ENCODE data around the gene TREX2. TPM values are rescaled to one million over a fixed set of nuclear protein-coding genes. Genes with fewer than 3 reads are reported as not detected.

TREX2 gene
- total and polyA plus RNA-seq, 2 donors (not counting 1 experiment from before 2014, with no cell fraction given), result 3.3 to 3.8 TPM

DNA sequence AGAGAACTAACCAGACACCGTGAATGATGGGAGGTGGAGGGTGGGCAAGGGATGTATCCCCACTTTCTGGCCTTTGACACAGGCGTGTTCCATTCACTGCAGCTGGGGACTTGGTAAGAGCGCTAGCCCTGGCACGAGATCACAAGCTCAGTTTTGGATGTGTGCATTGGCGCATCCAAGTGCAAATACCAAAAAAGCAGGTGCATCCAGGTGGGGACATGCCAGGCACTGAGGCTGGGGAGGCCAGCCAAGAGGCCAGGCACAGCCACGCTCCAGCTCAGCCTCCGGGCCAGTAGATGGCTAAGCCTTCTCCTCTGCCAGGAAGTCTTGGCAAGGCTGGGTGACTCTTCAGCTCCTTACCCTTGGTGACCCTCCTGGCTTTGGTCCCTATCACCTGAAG, 39.0 kb downstream of the TREX2 start:
- intact Hi-C loops (cut with micrococcal nuclease), result no loop called here
- Mint-ChIP-seq H3K27me3 (no peaks in the 10 kb centered on the region), H3K27ac (no peak overlapping the region), H3K4me1 (peaks cover 2% of the 10 kb centered on the region), H3K9me3 (ENCODE audit: insufficient read depth) (no peaks in the 10 kb centered on the region), H3K4me3 (no peak overlapping the region)
- TF ChIP-seq, protein P1, sequence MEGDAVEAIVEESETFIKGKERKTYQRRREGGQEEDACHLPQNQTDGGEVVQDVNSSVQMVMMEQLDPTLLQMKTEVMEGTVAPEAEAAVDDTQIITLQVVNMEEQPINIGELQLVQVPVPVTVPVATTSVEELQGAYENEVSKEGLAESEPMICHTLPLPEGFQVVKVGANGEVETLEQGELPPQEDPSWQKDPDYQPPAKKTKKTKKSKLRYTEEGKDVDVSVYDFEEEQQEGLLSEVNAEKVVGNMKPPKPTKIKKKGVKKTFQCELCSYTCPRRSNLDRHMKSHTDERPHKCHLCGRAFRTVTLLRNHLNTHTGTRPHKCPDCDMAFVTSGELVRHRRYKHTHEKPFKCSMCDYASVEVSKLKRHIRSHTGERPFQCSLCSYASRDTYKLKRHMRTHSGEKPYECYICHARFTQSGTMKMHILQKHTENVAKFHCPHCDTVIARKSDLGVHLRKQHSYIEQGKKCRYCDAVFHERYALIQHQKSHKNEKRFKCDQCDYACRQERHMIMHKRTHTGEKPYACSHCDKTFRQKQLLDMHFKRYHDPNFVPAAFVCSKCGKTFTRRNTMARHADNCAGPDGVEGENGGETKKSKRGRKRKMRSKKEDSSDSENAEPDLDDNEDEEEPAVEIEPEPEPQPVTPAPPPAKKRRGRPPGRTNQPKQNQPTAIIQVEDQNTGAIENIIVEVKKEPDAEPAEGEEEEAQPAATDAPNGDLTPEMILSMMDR (IDR thresholded peaks at IDR 0.05), result no peak
- no peak for TF ChIP-seq EZH2 (IDR thresholded peaks at IDR 0.05; ENCODE audit: borderline replicate concordance, insufficient read depth, low read depth, low read length, poor library complexity, severe bottlenecking)
- no peak for DNase-seq
- CTCF ChIA-PET, result no interaction called here
- Histone ChIP-seq H3K4me2 (replicated peaks; ENCODE audit: low read depth, low read length, poor library complexity, severe bottlenecking) (no peak overlapping the region), H3K79me2 (ENCODE audit: control insufficient read depth, insufficient read depth, low read length) (no peaks in the 10 kb centered on the region), H3K36me3 (replicated peaks in 1 of 2; ENCODE audit: control extremely low read depth in 1 of 2, control insufficient read depth in 1 of 2, extremely low read depth in 1 of 2, insufficient read depth in 2 of 2, low read length in 1 of 2) (no peaks in the 10 kb centered on the region), H3K4me3 (ENCODE audit: control extremely low read depth in 1 of 5, extremely low read depth in 1 of 5, insufficient read depth in 1 of 5, low read depth in 2 of 5, low read length in 4 of 5) (no peak overlapping the region), H3K4me1 (ENCODE audit: control insufficient read depth in 2 of 2, insufficient read depth in 2 of 2, low read length in 2 of 2) (peaks cover 1 to 2% of the 10 kb centered on the region in 2 donors), H2AFZ (ENCODE audit: insufficient read depth, low read depth, low read length, poor library complexity, severe bottlenecking) (no peak overlapping the region), H3K9ac (ENCODE audit: low read length) (no peak overlapping the region), H4K20me1 (ENCODE audit: control insufficient read depth, insufficient read depth, low read length, poor library complexity, severe bottlenecking) (no peaks in the 10 kb centered on the region), H3K27me3 (replicated peaks in 1 of 4; ENCODE audit: control extremely low read depth in 1 of 4, control insufficient read depth in 3 of 4, insufficient read depth in 4 of 4, low read length in 3 of 4) (no peaks in the 10 kb centered on the region), H3K9me3 (ENCODE audit: control extremely low read depth in 1 of 3, control insufficient read depth in 2 of 3, insufficient read depth in 1 of 3, low read length in 2 of 3) (no peaks in the 10 kb centered on the region), H3K27ac (ENCODE audit: low read length in 2 of 2) (no peak overlapping the region)
- no peak for ATAC-seq (ENCODE audit: low read depth)
- POLR2A ChIA-PET, result no interaction called here
- WGBS (ENCODE audit: insufficient coverage), result 93% methylated on average over 2 of the region's 7 CpGs

DNA sequence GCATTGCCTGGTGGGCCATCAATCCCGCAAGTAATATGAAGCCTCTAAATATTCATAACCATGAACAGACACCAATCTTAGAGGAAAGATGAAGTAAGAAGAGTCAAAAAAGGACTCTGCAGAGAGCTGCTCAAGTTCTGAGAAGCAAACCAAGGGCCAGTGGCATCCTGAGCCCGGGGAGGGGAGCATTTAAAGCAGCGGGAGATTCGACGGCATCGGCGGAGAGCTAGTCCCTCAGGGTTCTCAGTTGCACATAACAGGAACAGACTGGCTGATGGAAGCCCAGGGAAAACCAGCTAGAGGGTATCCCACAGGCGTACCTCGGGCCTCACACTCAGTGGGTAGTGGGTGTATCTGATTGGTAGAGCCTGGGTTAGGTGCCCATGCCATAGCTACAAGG, 39.8 kb downstream of the TREX2 start:
- ATAC-seq (ENCODE audit: low read depth) (no peak), DNase-seq (no peak)
- peaks cover 0 to 3% (median 0%) of the 10 kb centered on the region in 3 donors for H3K9me3 ChIP-seq (ENCODE audit: control extremely low read depth in 1 of 3, control insufficient read depth in 2 of 3, insufficient read depth in 1 of 3, low read length in 2 of 3)
- TF ChIP-seq EZH2 (IDR thresholded peaks at IDR 0.05; ENCODE audit: borderline replicate concordance, insufficient read depth, low read depth, low read length, poor library complexity, severe bottlenecking), result no peak
- TF ChIP-seq, protein P1 (IDR thresholded peaks at IDR 0.05), result no peak
- POLR2A ChIA-PET, result no interaction called here
- H3K4me3 Mint-ChIP-seq, result no peak overlapping the region
- no peaks in the 10 kb centered on the region for H3K36me3 ChIP-seq (replicated peaks in 1 of 2; ENCODE audit: control extremely low read depth in 1 of 2, control insufficient read depth in 1 of 2, extremely low read depth in 1 of 2, insufficient read depth in 2 of 2, low read length in 1 of 2)
- intact Hi-C loops (cut with micrococcal nuclease), result no loop called here
- H3K4me2 ChIP-seq (replicated peaks; ENCODE audit: low read depth, low read length, poor library complexity, severe bottlenecking), result no peak overlapping the region
- H3K9ac ChIP-seq (ENCODE audit: low read length), result no peak overlapping the region
- no peaks in the 10 kb centered on the region for H4K20me1 ChIP-seq (ENCODE audit: control insufficient read depth, insufficient read depth, low read length, poor library complexity, severe bottlenecking)
- WGBS (ENCODE audit: insufficient coverage), result 100% methylated on average over 2 of the region's 9 CpGs
- no peaks in the 10 kb centered on the region for H3K4me1 Mint-ChIP-seq
- H3K79me2 ChIP-seq (ENCODE audit: control insufficient read depth, insufficient read depth, low read length), result no peaks in the 10 kb centered on the region
- H3K4me3 ChIP-seq (ENCODE audit: control extremely low read depth in 1 of 5, extremely low read depth in 1 of 5, insufficient read depth in 1 of 5, low read depth in 2 of 5, low read length in 4 of 5), result no peak overlapping the region
- no peak overlapping the region for H3K27ac Mint-ChIP-seq
- no peaks in the 10 kb centered on the region for H3K4me1 ChIP-seq (ENCODE audit: control insufficient read depth in 2 of 2, insufficient read depth in 2 of 2, low read length in 2 of 2)
- no peaks in the 10 kb centered on the region for H3K27me3 Mint-ChIP-seq
- CTCF ChIA-PET, result no interaction called here
- H3K27ac ChIP-seq (ENCODE audit: low read length in 2 of 2), result no peak overlapping the region
- no peaks in the 10 kb centered on the region for H3K27me3 ChIP-seq (replicated peaks in 1 of 4; ENCODE audit: control extremely low read depth in 1 of 4, control insufficient read depth in 3 of 4, insufficient read depth in 4 of 4, low read length in 3 of 4)
- H3K9me3 Mint-ChIP-seq (ENCODE audit: insufficient read depth), result no peaks in the 10 kb centered on the region
- H2AFZ ChIP-seq (ENCODE audit: insufficient read depth, low read depth, low read length, poor library complexity, severe bottlenecking), result no peak overlapping the region
